ENCODE data around the gene RPTOR. TPM values are rescaled to one million over a fixed set of nuclear protein-coding genes. Genes with fewer than 3 reads are reported as not detected.

RPTOR gene
- total RNA-seq, 1 donor from 2014 or later: 62.4 TPM

GRCh38 chr17:80780381-80781198 lies 236.0 kb downstream of the RPTOR start:
- intact Hi-C loops (cut with micrococcal nuclease): loop anchor here (1.0 kb wide), 1 partner anchor 9 kb away; no protein-coding TSS in a partner anchor
- DNase-seq (ENCODE audit: low spot score): peak; percentile 49
- Mint-ChIP-seq H3K36me3 (ENCODE audit: low read depth) (peaks cover 43% of the 10 kb centered on the region), H3K4me3 (ENCODE audit: low read depth) (peak overlapping the region; percentile 49), H3K9me3 (no peaks in the 10 kb centered on the region), H3K27ac (peak overlapping the region; percentile 92), H3K27me3 (ENCODE audit: low read depth) (no peaks in the 10 kb centered on the region), H3K4me1 (ENCODE audit: low read depth) (peaks cover 72% of the 10 kb centered on the region)

GRCh38 chr17:80781211-80781610 lies 236.6 kb downstream of the RPTOR start:
- H3K36me3 Mint-ChIP-seq (ENCODE audit: low read depth): peaks cover 49% of the 10 kb centered on the region
- H3K9me3 Mint-ChIP-seq: no peaks in the 10 kb centered on the region
- peaks cover 78% of the 10 kb centered on the region for H3K4me1 Mint-ChIP-seq (ENCODE audit: low read depth)
- DNase-seq (ENCODE audit: low spot score): no peak
- intact Hi-C loops (cut with micrococcal nuclease): no loop called here
- H3K4me3 Mint-ChIP-seq (ENCODE audit: low read depth): peak overlapping the region; percentile 49
- no peaks in the 10 kb centered on the region for H3K27me3 Mint-ChIP-seq (ENCODE audit: low read depth)
- H3K27ac Mint-ChIP-seq: peak overlapping the region; percentile 92

DNA sequence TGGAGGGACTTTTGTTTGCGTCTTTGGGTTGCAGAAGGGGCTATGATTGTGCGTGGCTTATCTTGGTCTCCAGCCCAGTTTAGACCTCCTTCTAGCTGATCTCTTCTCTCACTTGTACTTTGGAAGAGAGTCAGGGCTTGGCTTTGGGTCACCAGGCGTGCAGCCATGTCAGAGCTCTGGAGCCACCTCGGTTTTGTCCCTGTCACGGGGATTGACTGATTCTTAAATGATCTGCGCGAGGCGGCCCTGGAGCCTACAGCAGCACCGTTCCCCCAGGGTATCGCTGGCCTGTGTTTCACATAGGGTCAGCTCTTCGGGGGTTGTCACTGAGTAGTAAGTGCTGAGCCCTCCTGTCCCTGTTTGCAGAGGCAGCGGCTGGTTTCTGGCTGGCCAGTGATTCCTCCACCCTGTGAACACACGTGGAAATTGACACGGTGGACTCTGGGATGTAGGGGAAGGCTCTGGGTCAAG lies 237.2 kb downstream of the RPTOR start:
- Mint-ChIP-seq H3K4me1 (ENCODE audit: low read depth) (peaks cover 75% of the 10 kb centered on the region), H3K36me3 (ENCODE audit: low read depth) (peaks cover 45% of the 10 kb centered on the region), H3K9me3 (no peaks in the 10 kb centered on the region), H3K27ac (peak overlapping the region; percentile 92), H3K27me3 (ENCODE audit: low read depth) (no peaks in the 10 kb centered on the region), H3K4me3 (ENCODE audit: low read depth) (peak overlapping the region; percentile 57)
- DNase-seq (ENCODE audit: low spot score): no peak
- intact Hi-C loops (cut with micrococcal nuclease): no loop called here

DNA sequence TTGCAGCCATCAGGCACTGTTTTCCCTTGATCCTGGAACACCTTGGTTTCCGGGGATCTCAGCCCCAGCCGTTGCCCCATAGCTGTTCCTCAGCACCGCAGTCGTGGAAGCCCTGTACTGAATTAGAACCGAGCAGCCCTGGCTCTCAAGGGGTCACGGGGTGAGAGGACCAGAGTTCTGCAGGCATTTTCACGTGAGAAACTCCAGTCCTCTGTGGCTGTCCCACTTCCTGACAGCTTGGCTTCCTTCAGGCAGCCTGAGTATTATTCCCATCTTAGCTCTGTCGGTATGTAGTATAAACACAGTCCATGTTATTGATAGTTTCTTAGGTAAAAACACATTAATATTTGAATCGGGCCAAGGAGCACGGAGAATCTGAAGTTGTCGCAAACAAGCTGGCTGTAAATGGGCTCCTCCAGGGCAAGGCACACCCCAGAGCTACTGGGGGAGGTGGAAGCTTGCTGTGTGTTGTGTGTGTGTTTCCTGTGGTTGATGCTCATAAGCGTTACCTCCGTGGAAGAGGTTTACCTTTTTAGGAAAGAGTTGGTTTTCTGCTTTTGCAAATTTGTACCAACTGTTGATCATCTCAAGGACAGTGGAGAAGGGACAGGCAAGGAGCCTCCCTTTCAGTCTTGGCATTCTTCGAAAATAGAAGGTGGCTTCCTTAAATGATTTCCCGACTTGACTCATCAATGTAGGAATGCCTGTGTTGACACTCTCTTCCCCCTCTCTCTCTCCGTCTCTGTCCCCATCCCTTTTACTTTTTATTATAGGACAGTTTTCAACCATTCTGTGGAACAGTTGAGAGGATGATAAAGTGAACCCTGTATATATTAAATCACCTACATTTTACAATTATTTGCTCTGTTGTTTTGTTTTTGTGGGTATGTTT lies 238.1 kb downstream of the RPTOR start:
- intact Hi-C loops (cut with micrococcal nuclease): no loop called here
- Mint-ChIP-seq H3K9me3 (peaks cover 8% of the 10 kb centered on the region), H3K36me3 (ENCODE audit: low read depth) (peaks cover 45% of the 10 kb centered on the region), H3K27ac (peak overlapping the region; percentile 87), H3K27me3 (ENCODE audit: low read depth) (no peaks in the 10 kb centered on the region), H3K4me1 (ENCODE audit: low read depth) (peaks cover 79% of the 10 kb centered on the region), H3K4me3 (ENCODE audit: low read depth) (peak overlapping the region; percentile 52)
- peak; percentile 62 for DNase-seq (ENCODE audit: low spot score)

DNA sequence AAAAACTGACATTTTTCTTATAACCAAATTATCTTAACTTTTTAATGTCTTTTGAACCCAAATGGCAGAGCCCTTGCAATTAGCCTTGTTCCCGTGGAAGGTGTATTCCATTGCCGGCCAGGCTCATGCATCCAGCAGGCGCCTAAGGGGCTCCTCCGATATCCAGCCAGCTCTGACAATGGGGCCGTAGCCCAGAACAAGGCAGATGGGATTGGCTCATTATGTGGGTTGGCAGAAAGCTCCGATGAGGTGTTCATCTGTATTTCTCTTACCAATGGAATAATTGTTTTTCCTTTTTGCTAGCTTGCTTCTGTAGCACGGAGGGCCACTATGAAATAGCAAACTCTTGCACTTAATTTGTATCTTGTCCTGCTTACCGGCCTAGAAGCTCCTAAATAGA lies 238.8 kb downstream of the RPTOR start:
- Mint-ChIP-seq H3K27me3 (ENCODE audit: low read depth) (no peaks in the 10 kb centered on the region), H3K27ac (peak overlapping the region; percentile 87), H3K4me3 (ENCODE audit: low read depth) (no peak overlapping the region), H3K4me1 (ENCODE audit: low read depth) (peaks cover 77% of the 10 kb centered on the region), H3K36me3 (ENCODE audit: low read depth) (peaks cover 44% of the 10 kb centered on the region), H3K9me3 (peaks cover 13% of the 10 kb centered on the region)
- intact Hi-C loops (cut with micrococcal nuclease): no loop called here
- DNase-seq (ENCODE audit: low spot score): no peak

GRCh38 chr17:80783971-80784370 lies 239.3 kb downstream of the RPTOR start:
- Mint-ChIP-seq H3K9me3 (peaks cover 15% of the 10 kb centered on the region), H3K27ac (peak overlapping the region; percentile 87), H3K27me3 (ENCODE audit: low read depth) (no peaks in the 10 kb centered on the region), H3K4me3 (ENCODE audit: low read depth) (no peak overlapping the region), H3K36me3 (ENCODE audit: low read depth) (peaks cover 41% of the 10 kb centered on the region), H3K4me1 (ENCODE audit: low read depth) (peaks cover 76% of the 10 kb centered on the region)
- DNase-seq (ENCODE audit: low spot score): no peak
- intact Hi-C loops (cut with micrococcal nuclease): no loop called here

- no peak for DNase-seq (ENCODE audit: low spot score)
- intact Hi-C loops (cut with micrococcal nuclease): loop anchor here (1.0 to 5.0 kb wide), 2 partner anchors 24 to 138 kb away; no protein-coding TSS in a partner anchor
- H3K36me3 Mint-ChIP-seq (ENCODE audit: low read depth): peaks cover 40% of the 10 kb centered on the region
- peak overlapping the region; percentile 37 for H3K4me3 Mint-ChIP-seq (ENCODE audit: low read depth)
- peaks cover 81% of the 10 kb centered on the region for H3K4me1 Mint-ChIP-seq (ENCODE audit: low read depth)
- H3K27ac Mint-ChIP-seq: peak overlapping the region; percentile 89
- H3K9me3 Mint-ChIP-seq: peaks cover 15% of the 10 kb centered on the region
- no peaks in the 10 kb centered on the region for H3K27me3 Mint-ChIP-seq (ENCODE audit: low read depth)
These were observed 241.0 kb downstream of the RPTOR start for GRCh38 chr17:80785477-80786178.

DNA sequence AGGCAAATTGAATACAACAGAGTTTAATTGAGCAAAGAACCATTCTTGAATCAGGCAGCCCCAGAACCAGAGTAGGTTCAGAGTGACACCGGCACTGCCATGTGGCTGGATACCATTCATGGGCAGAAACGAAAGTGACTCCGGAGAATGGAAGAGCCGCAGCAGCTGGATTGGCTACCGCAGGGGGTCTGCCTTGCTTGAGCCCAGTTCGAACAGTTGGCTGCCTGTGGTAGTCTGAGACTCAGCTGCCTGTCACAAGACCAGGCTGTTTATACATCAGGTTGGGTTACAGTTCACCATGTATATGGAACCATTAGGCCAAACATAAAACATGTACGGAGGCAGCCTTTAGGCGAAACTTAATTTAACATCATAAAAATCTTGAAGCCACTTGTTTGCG lies 241.8 kb downstream of the RPTOR start:
- Mint-ChIP-seq H3K9me3 (peaks cover 15% of the 10 kb centered on the region), H3K4me3 (ENCODE audit: low read depth) (no peak overlapping the region), H3K36me3 (ENCODE audit: low read depth) (peaks cover 41% of the 10 kb centered on the region), H3K27me3 (ENCODE audit: low read depth) (no peaks in the 10 kb centered on the region), H3K27ac (no peak overlapping the region), H3K4me1 (ENCODE audit: low read depth) (peaks cover 82% of the 10 kb centered on the region)
- DNase-seq (ENCODE audit: low spot score): no peak
- intact Hi-C loops (cut with micrococcal nuclease): loop anchor here (5.0 kb wide), 1 partner anchor 139 kb away; no protein-coding TSS in a partner anchor

DNA sequence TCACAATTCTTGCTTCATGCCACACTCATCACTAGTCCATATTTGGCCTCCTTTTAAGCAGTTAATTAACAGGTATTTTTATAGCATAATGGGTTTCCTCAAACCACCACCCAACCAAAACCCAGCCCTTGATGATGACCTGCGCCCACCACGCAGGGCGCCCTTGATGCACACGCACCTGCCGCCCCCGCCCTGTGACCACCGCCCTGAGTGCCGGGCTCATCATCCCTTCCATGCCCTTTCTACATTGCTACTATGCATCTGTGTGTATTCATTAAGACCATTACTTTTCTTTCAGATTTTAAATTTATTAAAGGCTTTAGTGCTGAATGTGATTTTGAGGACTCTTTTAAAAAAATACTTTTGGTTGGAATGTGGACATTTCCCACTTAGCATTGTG lies 242.2 kb downstream of the RPTOR start:
- Mint-ChIP-seq H3K9me3 (peaks cover 15% of the 10 kb centered on the region), H3K36me3 (ENCODE audit: low read depth) (peaks cover 43% of the 10 kb centered on the region), H3K4me1 (ENCODE audit: low read depth) (peaks cover 82% of the 10 kb centered on the region), H3K27ac (no peak overlapping the region), H3K4me3 (ENCODE audit: low read depth) (no peak overlapping the region), H3K27me3 (ENCODE audit: low read depth) (no peaks in the 10 kb centered on the region)
- intact Hi-C loops (cut with micrococcal nuclease): loop anchor here (5.0 kb wide), 1 partner anchor 140 kb away; no protein-coding TSS in a partner anchor
- DNase-seq (ENCODE audit: low spot score): no peak

- Mint-ChIP-seq H3K9me3 (peaks cover 15% of the 10 kb centered on the region), H3K27ac (peak overlapping the region; percentile 42), H3K36me3 (ENCODE audit: low read depth) (peaks cover 50% of the 10 kb centered on the region), H3K4me3 (ENCODE audit: low read depth) (no peak overlapping the region), H3K27me3 (ENCODE audit: low read depth) (no peaks in the 10 kb centered on the region), H3K4me1 (ENCODE audit: low read depth) (peaks cover 83% of the 10 kb centered on the region)
- intact Hi-C loops (cut with micrococcal nuclease): loop anchor here (5.0 kb wide), 1 partner anchor 141 kb away; no protein-coding TSS in a partner anchor
- no peak for DNase-seq (ENCODE audit: low spot score)
These were observed 243.2 kb downstream of the RPTOR start for GRCh38 chr17:80787881-80788280.

GRCh38 chr17:80789356-80789902 lies 244.8 kb downstream of the RPTOR start:
- no peaks in the 10 kb centered on the region for H3K27me3 Mint-ChIP-seq (ENCODE audit: low read depth)
- intact Hi-C loops (cut with micrococcal nuclease): loop anchor here (1.0 to 5.0 kb wide), 2 partner anchors 9 to 142 kb away; no protein-coding TSS in a partner anchor
- H3K4me1 Mint-ChIP-seq (ENCODE audit: low read depth): peaks cover 77% of the 10 kb centered on the region
- no peak for DNase-seq (ENCODE audit: low spot score)
- peak overlapping the region; percentile 73 for H3K4me3 Mint-ChIP-seq (ENCODE audit: low read depth)
- peaks cover 61% of the 10 kb centered on the region for H3K36me3 Mint-ChIP-seq (ENCODE audit: low read depth)
- peak overlapping the region; percentile 92 for H3K27ac Mint-ChIP-seq
- peaks cover 15% of the 10 kb centered on the region for H3K9me3 Mint-ChIP-seq
